HK-2 (cell line): ENCODE data around the gene CLIP1.
"Not testable (repeated sequence)": the region's sequence is repeated elsewhere in the genome, so short reads cannot be mapped to it uniquely, and the experiment has no call there.

Source experiments
- DNase-seq: peaks from one replicate; pipeline ENCODE4 v3.0.0-alpha.2; 2018; ENCODE audit not compliant: unreplicated experiment

Gene CLIP1

GRCh38 chr12:122395319-122395718 lies 27.1 kb downstream of the CLIP1 start:
- peak; percentile 33 for DNase-seq

- DNase-seq = no peak
Observed at GRCh38 chr12:122394626-122395194, 27.8 kb downstream of the CLIP1 start.

DNA sequence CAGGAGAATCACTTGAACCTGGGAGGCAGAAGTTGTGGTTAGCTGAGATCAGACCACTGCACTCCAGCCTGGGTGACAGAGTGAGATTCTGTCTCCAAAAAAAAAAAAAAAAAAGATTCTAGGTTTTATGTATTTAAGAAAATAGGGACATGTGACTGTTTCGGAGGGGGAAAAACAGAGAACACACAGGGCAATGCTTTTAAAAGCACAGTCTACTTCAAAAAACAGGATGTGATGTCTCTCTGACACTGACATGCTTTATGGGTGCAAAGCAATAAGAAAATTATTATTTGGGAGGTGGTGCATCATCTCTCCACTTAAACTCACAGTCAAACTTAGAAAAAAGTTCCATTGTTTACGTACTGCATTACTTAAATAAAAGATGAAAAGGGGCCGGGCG lies 28.7 kb downstream of the CLIP1 start:
- DNase-seq = no peak

- no peak for DNase-seq
Observed at GRCh38 chr12:122392411-122392810, 30.1 kb downstream of the CLIP1 start.

DNA sequence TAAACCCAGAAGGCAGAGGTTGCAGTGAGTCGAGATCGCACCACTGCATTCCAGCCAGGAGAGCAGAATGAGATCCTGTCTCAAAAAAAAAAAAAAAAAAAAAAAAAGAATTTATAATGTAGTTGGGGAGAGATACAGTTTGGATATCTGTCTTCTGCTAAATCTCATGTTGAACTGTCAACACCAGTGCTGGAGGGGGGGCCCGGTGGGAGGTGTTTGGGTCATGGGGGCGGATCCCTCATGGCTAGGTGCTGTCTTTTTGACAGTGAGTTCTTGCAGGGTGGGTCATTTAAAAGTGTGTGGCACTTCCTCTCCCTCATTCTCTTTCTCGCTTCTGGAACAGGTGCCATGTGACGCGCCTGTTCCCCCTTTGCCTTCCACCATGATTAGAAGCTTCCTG lies 32.8 kb downstream of the CLIP1 start:
- no peak for DNase-seq

DNA sequence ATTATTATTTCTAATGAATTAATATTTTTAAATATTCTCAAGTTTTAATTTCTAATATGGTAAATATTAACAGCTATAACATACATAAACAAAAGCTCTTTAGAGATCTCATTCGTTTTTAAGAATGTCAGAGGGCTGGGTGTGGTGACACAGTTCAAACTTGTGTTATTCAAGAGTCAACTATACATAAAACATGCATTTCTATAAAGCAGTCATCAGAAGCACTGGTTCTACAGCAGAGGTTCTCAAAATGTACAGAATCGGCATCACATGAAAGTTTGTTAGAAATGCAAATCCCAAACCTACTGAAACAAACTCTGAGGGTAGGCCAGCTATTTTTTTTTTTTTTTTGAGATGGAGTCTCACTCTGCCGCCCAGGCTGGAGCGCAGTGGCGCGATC lies 34.6 kb downstream of the CLIP1 start:
- no peak for DNase-seq

DNA sequence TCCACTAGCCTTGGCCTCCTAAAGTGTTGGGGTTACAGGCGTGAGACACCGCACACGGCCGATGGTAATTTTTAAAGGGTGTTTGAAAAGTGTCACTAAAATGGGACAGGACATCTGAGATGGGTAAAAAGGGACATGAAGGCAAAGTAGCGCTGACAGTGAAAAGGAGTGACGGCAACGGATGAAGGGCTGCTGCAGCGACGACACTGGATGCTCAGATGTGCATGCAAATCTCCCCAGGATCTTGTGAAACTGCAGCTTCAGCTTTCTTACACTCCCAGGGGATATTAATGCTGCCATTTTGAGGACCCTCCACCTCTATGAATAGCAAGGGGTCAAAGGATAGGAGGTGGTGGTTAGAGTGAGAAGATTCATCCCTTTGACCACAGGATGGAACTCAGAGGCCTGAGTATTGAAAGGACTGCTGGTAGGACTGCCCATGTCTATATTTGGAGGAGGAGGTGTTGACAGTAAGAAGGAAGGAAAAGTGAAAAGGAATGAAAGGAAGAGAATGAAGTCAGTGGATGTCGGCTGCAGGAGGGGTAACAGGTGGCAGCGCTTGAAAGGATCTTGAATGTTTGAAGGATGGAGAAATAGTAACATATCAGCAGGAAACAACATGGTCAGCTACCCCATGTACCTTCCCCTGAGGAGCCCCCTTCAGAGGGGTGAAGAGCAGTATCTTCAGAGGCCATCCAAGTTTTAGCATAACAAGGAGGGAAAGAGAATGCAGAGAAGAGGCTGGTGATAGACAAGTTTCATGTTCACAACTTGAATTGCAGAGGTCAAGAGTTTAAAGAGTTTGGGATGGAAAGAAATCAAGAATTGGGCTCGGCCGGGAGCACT lies 37.1 kb downstream of the CLIP1 start:
- DNase-seq = no peak

- DNase-seq = no peak
Observed at GRCh38 chr12:122382919-122383350, 39.5 kb downstream of the CLIP1 start.

DNA sequence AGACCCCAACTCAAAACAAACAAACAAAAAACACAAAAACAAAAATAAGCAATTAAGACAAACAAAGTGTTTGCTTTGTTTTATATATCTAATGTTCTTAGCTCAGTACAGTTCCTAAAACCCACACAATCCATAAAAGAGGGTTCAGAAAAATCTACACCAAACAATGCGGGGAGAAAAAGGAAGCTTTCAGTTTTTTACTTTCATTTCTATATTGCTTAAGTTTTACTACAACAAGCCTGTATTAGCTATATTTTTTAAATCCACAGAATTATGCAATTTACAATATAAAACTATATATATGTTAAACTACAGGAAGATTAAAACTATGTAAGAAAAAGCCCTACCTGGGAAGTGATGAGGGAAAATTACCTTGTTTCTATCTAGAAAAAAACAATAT lies 41.4 kb downstream of the CLIP1 start:
- DNase-seq = no peak

DNA sequence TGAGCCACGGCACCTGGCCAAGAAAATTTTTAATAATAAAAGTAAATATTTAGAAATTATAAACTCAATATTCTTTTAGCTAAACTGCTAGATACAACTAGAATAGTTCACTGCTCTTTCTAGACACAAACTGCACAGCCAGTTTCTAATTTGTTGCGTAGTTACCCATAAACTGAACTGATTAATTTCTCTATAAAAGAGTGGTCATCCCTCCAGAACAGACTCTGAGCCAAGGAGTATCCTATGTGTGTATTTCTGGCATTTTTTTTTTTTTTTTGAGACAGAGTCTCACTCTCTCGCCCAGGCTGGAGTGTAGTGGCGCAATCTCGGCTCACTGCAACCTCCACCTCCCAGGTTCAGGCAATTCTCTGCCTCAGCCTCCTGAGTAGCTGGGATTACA lies 45.7 kb downstream of the CLIP1 start:
- not testable (repeated sequence) for DNase-seq

DNA sequence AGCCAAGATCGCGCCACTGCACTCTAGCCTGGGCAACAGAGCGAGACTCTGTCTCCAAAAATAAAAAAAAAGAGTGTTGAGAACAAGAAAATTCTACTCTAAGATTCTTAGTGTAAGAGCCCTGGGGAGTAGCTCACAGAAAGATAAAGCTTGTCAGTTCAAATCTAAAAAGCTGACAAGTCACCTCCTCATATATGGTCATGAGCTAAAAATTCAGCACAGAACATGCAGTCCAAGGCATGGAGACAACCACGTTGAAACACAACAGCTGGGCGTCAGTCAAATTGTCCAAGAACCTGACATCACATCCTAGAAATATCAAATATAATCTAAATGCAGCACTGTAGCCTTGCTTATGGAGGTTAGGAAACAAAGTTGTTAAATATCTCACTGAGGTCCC lies 47.8 kb downstream of the CLIP1 start:
- DNase-seq = no peak

GRCh38 chr12:122371475-122372045 lies 50.9 kb downstream of the CLIP1 start:
- no peak for DNase-seq

- DNase-seq = peak; percentile 12
Observed at GRCh38 chr12:122368361-122369073, 54.0 kb downstream of the CLIP1 start.

DNA sequence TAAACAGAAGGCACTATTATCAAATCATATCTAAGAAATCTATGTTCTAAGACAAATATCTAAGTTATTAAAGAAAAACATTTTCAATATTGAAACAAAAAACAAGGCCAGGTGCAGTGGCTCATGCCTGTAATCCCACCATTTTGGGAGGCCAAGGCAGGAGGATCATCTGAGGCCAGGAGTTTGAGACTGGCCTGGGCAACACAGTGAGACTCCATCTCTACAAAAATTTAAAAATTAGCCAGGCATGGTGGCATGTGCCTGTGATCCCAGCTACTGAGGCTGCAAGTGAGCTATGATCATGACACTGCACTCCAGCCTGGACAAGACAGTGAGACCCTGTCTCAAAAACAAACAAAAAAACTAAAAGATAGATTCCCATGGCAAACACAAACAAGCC lies 54.8 kb downstream of the CLIP1 start:
- not testable (repeated sequence) for DNase-seq

DNA sequence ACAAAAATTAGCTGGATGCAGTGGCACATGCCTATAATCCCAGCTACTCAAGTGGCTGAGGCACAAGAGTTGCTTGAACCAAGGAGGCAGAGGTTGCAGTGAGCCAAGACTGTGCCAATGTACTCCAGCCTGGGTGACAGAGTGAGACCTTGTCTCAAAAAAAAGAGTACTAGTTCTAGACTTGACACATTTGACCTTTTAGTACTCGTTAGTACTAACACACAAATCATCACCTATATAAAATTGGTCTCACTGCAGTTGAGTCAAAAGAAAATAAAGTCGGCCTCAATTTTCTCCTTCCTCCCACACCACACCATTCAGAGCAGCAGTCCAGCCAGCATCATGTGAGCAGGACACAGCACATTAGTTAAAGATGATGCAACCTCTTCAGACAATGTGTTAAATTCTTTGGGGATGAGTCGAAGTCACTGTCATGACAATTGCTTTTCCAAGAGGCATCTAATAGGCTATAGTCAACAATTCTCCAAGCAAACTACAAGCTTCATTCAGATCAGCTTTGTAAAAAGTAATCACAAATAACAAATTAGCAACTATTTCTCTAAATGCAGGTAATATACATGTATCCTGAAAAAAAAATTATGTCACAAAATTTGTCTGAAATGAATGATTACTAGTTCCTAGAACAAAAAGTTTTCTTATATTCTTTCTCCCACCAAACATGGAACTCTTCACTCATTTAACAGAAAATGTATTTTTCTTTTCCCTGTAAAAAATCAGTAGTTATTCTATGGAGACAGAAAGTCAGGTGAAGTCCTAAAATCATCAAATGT lies 55.6 kb downstream of the CLIP1 start:
- peak; percentile 61 for DNase-seq

DNA sequence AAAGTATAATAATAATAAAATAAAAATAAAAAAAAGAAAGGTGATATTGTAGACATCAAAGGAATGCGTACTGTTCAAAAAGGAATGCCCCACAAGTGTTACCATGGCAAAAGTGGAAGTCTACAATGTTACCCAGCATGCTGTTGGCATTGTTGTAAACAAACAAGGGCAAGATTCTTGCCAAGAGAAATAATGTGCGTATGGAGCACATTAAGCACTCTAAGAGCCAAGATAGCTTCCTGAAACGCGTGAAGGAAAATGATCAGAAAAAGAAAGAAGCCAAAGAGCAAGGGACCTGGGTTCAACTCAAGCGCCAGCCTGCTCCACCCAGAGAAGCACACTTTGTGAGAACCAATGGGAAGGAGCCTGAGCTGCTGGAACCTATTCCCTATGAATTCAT lies 57.2 kb downstream of the CLIP1 start:
- DNase-seq = not testable (repeated sequence)

DNA sequence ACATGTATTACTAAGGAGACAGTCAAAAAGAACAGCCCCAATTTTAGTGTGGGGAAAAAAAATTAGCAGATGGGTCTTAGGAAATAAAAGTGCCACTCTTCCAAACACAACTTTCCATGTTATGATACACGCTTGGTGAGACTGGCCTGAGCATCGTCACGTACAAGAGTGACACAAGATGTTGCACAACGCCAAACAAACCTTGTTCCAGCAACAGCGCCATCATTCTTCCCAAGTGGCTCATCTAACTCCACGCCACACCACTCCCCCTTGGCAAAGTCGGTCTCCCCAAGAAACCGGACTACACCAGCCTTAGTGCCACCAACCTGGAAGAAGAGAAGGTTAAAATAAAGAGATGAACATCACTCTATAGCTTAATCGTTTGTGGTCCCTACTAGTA lies 58.7 kb downstream of the CLIP1 start:
- no peak for DNase-seq

DNA sequence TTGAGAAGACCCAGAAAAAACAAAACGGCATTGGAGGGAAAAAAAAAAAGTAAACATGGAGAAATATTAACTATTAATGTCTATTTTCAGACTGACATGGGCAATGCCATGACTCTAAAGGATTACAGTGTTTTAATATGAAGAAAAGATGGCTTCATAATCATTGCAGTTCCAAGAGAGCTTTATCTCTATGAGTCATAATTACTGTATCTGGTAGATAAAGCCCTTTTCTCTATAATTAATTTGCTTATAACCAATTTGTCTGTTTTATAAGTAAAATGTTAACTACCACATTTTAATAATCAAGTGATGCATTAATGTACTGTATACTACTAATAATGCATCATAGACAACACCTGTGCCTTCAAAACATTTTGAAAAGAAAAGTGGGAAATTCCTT lies 59.7 kb downstream of the CLIP1 start:
- DNase-seq = no peak

DNA sequence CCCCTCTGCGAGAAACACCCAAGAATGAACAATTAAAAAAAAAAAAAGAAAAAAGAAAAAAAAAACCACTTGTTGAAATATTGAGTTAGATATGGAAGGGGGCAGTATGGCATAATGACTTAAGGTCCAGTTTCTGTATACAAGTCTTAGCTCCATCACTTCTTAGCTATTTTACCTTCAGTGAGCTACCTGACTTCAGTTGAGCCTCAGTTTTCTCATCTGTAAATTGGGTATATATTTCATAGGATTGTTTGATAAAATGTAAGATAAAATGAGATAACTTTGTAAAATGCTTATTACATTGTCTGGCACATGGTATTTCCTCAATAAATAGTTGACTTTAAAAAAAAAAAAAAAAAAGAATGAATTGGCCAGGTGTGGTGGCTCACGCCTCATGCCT lies 64.1 kb downstream of the CLIP1 start:
- DNase-seq = not testable (repeated sequence)

GRCh38 chr12:122357536-122357935 lies 64.9 kb downstream of the CLIP1 start:
- DNase-seq = not testable (repeated sequence)

GRCh38 chr12:122356991-122357390 lies 65.5 kb downstream of the CLIP1 start:
- not testable (repeated sequence) for DNase-seq

GRCh38 chr12:122356192-122356635 lies 66.3 kb downstream of the CLIP1 start:
- DNase-seq = peak; percentile 41
